Epithelial cell of prostate (primary cell): Measurements from ENCODE around the gene VPS50.

Experiments
- DNase-seq: peaks from one replicate; pipeline ENCODE4 v3.0.0-alpha.2; 2011; ENCODE audit warnings: low read depth, low spot score
- H3K27ac ChIP-seq: fragments of 450-650 bp; 2 replicates; pipeline ENCODE4 v1.5.1; 2017; ENCODE audit warnings: mild to moderate bottlenecking

VPS50 gene

DNA sequence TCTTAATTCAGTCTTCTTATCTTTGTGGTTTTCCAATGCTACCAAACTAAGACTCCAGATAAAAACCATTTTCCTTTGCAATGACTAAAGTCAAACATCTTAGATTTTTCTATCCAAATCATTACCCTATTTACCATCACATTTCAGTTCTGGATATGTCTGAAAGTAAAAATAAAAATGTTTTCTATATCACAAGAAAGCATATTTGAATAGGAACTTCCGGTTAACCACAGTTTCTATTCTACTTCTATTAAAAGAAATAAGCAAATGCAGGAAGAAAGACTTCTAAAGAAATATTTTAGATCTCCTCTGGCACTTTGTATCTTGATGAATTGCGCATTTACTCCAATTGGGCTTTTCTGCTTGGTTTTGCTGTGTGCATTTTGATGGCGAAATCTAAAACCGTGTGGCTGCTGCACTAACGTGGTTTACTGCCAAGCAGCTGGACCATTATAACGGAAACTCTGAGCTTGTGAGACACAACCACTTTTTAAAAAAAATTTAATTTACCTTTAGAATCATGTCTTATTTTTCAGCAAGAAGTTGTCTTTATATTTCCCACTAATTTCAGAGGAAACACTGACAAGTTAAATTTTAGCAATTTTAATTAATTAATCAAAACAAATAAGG, 146.1 kb downstream of the VPS50 start:
- no peak for DNase-seq
- H3K27ac ChIP-seq: no peak overlapping the region

- no peak for DNase-seq
- H3K27ac ChIP-seq: no peak overlapping the region
These were observed 150.2 kb downstream of the VPS50 start for GRCh38 chr7:93382362-93382761.

GRCh38 chr7:93390660-93391059, 158.5 kb downstream of the VPS50 start:
- no peak overlapping the region for H3K27ac ChIP-seq
- DNase-seq: no peak

DNA sequence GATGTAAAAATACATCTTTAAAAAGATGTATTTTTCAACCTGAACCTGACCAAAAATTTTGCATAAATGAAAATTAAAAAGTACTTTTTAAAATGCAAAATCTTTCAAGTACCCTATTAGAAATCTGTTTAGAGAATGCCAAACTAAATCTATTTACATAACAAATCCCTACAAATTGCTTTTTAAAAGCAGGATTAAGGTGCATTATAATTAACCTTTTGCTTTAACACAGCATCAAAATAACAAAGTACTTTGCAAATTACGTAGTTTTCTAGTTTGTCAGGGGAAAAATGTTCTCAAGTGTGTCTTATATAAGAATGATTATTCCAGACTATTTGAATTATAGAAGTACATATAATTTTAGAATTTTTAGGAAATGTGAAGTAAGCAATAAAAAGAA, 160.8 kb downstream of the VPS50 start:
- no peak for DNase-seq
- H3K27ac ChIP-seq: no peak overlapping the region

GRCh38 chr7:93399642-93400041, 167.5 kb downstream of the VPS50 start:
- DNase-seq: no peak
- H3K27ac ChIP-seq: no peak overlapping the region

- no peak for DNase-seq
- no peak overlapping the region for H3K27ac ChIP-seq
These were observed 170.8 kb downstream of the VPS50 start for GRCh38 chr7:93402944-93403343.

- DNase-seq: no peak
- H3K27ac ChIP-seq: no peak overlapping the region
These were observed 175.1 kb downstream of the VPS50 start for GRCh38 chr7:93407239-93407638.

DNA sequence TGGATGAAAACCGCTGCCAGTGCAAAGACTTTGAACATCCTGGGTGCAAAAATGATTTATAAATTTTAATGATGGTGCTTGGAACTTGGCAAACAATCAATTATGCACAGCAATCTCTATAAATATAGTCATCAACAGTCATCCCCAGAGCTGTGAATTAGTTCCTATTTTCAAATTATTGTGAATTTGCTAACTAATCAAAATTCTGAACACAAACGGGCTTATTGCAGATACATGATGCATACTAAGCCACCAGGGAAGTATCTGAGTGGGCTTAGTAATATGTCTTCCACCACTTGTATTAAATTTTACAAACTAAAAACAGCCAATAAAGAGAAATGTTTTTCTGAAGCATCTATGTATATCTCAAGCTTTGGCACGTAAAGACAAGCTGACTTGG, 177.2 kb downstream of the VPS50 start:
- DNase-seq: no peak
- H3K27ac ChIP-seq: no peak overlapping the region
